ENCODE results near the gene SPNS2. TPM values are rescaled to one million over a fixed set of nuclear protein-coding genes. Genes with fewer than 3 reads are reported as not detected.

Gene SPNS2
- polyA plus RNA-seq, 3 donors = 0.23 to 0.33 TPM; not detected in 1

GRCh38 chr17:4487296-4487695 is 11.4 kb upstream of the SPNS2 start:
- peaks cover 36 to 44% of the 10 kb centered on the region in 2 donors for H3K4me1 ChIP-seq (ENCODE audit: control insufficient read depth in 1 of 2, insufficient read depth in 2 of 2, low read length in 2 of 2)
- TF ChIP-seq CTCF (IDR thresholded peaks at IDR 0.05) = no peak
- H3K9me3 Mint-ChIP-seq = no peaks in the 10 kb centered on the region
- H3K36me3 ChIP-seq (replicated peaks in 1 of 2; ENCODE audit: control insufficient read depth in 1 of 2, insufficient read depth in 2 of 2, low read length in 2 of 2) = no peaks in the 10 kb centered on the region
- H3K27me3 Mint-ChIP-seq (ENCODE audit: low read depth in 3 of 3) = peaks cover 0 to 4% (median 0%) of the 10 kb centered on the region in 3 donors
- peaks cover 2 to 11% of the 10 kb centered on the region in 2 donors for H3K36me3 Mint-ChIP-seq
- H3K79me2 ChIP-seq (ENCODE audit: insufficient read depth, low read length) = no peaks in the 10 kb centered on the region
- no peaks in the 10 kb centered on the region for H3K9me3 ChIP-seq (replicated peaks in 1 of 2; ENCODE audit: control insufficient read depth in 1 of 2, insufficient read depth in 1 of 2, low read length in 2 of 2)
- no peak overlapping the region for H3K9ac ChIP-seq (ENCODE audit: insufficient read depth, low read length, poor library complexity, severe bottlenecking)
- H3K27ac ChIP-seq (ENCODE audit: low read depth in 1 of 2, low read length in 2 of 2) = no peak overlapping the region
- H3K4me3 Mint-ChIP-seq = no peak overlapping the region
- no peak overlapping the region for H3K4me3 ChIP-seq (replicated peaks in 1 of 3; ENCODE audit: low read depth in 2 of 3, low read length in 3 of 3)
- no peak overlapping the region for H3K4me2 ChIP-seq (replicated peaks; ENCODE audit: extremely low read depth, low read length, poor library complexity, severe bottlenecking)
- H3K27ac Mint-ChIP-seq = no peak overlapping the region
- WGBS (ENCODE audit: insufficient coverage) = 94% methylated on average over 8 of the region's 8 CpGs
- DNase-seq = no peak
- H2AFZ ChIP-seq (ENCODE audit: insufficient read depth, low read depth, low read length, poor library complexity, severe bottlenecking) = no peak overlapping the region
- peaks cover 55% of the 10 kb centered on the region for H3K4me1 Mint-ChIP-seq
- intact Hi-C loops (cut with micrococcal nuclease) = no loop called here
- no peaks in the 10 kb centered on the region for H3K27me3 ChIP-seq (ENCODE audit: control insufficient read depth in 2 of 2, insufficient read depth in 2 of 2, low read length in 2 of 2)
- no peaks in the 10 kb centered on the region for H4K20me1 ChIP-seq (ENCODE audit: insufficient read depth, low read length)

- H3K27me3 Mint-ChIP-seq (ENCODE audit: low read depth in 3 of 3) = peaks cover 0 to 6% (median 2%) of the 10 kb centered on the region in 3 donors
These were observed 10.6 kb upstream of the SPNS2 start for GRCh38 chr17:4487820-4488716.

More at GRCh38 chr17:4487820-4488716, 10.6 kb upstream of the SPNS2 start:
- Histone ChIP-seq H3K9ac (ENCODE audit: insufficient read depth, low read length, poor library complexity, severe bottlenecking) (peak overlapping the region; percentile 8), H4K20me1 (ENCODE audit: insufficient read depth, low read length) (no peaks in the 10 kb centered on the region), H3K36me3 (replicated peaks in 1 of 2; ENCODE audit: control insufficient read depth in 1 of 2, insufficient read depth in 2 of 2, low read length in 2 of 2) (no peaks in the 10 kb centered on the region), H3K27me3 (ENCODE audit: control insufficient read depth in 2 of 2, insufficient read depth in 2 of 2, low read length in 2 of 2) (no peaks in the 10 kb centered on the region), H3K4me2 (replicated peaks; ENCODE audit: extremely low read depth, low read length, poor library complexity, severe bottlenecking) (no peak overlapping the region), H2AFZ (ENCODE audit: insufficient read depth, low read depth, low read length, poor library complexity, severe bottlenecking) (no peak overlapping the region), H3K9me3 (replicated peaks in 1 of 2; ENCODE audit: control insufficient read depth in 1 of 2, insufficient read depth in 1 of 2, low read length in 2 of 2) (no peaks in the 10 kb centered on the region), H3K4me1 (ENCODE audit: control insufficient read depth in 1 of 2, insufficient read depth in 2 of 2, low read length in 2 of 2) (peaks cover 43 to 52% of the 10 kb centered on the region in 2 donors), H3K79me2 (ENCODE audit: insufficient read depth, low read length) (no peaks in the 10 kb centered on the region), H3K27ac (ENCODE audit: low read depth in 1 of 2, low read length in 2 of 2) (no peak overlapping the region), H3K4me3 (replicated peaks in 1 of 3; ENCODE audit: low read depth in 2 of 3, low read length in 3 of 3) (no peak overlapping the region)
- Mint-ChIP-seq H3K4me1 (peaks cover 63% of the 10 kb centered on the region), H3K9me3 (no peaks in the 10 kb centered on the region), H3K36me3 (peaks cover 2 to 11% of the 10 kb centered on the region in 2 donors), H3K4me3 (no peak overlapping the region), H3K27ac (peak overlapping the region in 1 of 7 donors; percentile 19)
- intact Hi-C loops (cut with micrococcal nuclease) = no loop called here
- no peak for TF ChIP-seq CTCF (IDR thresholded peaks at IDR 0.05)
- 58% methylated on average over 14 of the region's 24 CpGs for WGBS (ENCODE audit: insufficient coverage)
- DNase-seq = no peak
